Measurements from ENCODE around the gene RPTOR.

RPTOR gene

GRCh38 chr17:80781807-80782277 lies 237.2 kb downstream of the RPTOR start:
- Histone ChIP-seq H2AFZ (ENCODE audit: low read length) (no peak overlapping the region), H3K9ac (ENCODE audit: low read depth, low read length, poor library complexity) (no peak overlapping the region), H2AK5ac (ENCODE audit: low read depth, low read length) (no peak overlapping the region), H3K14ac (ENCODE audit: low read length) (peak overlapping the region; percentile 26), H3K4ac (ENCODE audit: low read length) (no peak overlapping the region), H3K27ac (replicated peaks; ENCODE audit: low read length) (no peak overlapping the region), H3K4me2 (ENCODE audit: insufficient read depth, low read length, poor library complexity, severe bottlenecking) (no peak overlapping the region), H3K36me3 (replicated peaks in 1 of 2; ENCODE audit: control insufficient read depth in 2 of 2, insufficient read depth in 2 of 2, low read length in 2 of 2) (peaks cover 0 to 3% of the 10 kb centered on the region in 2 donors), H2BK5ac (ENCODE audit: low read length) (no peak overlapping the region), H2BK120ac (ENCODE audit: low read depth, low read length) (no peak overlapping the region), H4K91ac (ENCODE audit: low read depth, low read length, poor library complexity) (peak overlapping the region; percentile 48), H3K27me3 (ENCODE audit: control insufficient read depth in 3 of 3, insufficient read depth in 3 of 3, low read depth in 1 of 3, low read length in 3 of 3) (no peaks in the 10 kb centered on the region), H3K4me1 (ENCODE audit: control insufficient read depth in 2 of 2, insufficient read depth in 1 of 2, low read depth in 1 of 2, low read length in 2 of 2) (peaks cover 8 to 17% of the 10 kb centered on the region in 2 donors), H2BK15ac (ENCODE audit: low read length) (no peak overlapping the region), H3K4me3 (ENCODE audit: low read length in 2 of 2) (no peak overlapping the region), H2BK12ac (ENCODE audit: low read length) (no peak overlapping the region), H3K9me3 (replicated peaks in 1 of 2; ENCODE audit: control insufficient read depth in 2 of 2, insufficient read depth in 1 of 2, low read depth in 1 of 2, low read length in 2 of 2) (no peaks in the 10 kb centered on the region), H3K23ac (ENCODE audit: low read depth, low read length, poor library complexity) (no peak overlapping the region), H4K8ac (ENCODE audit: low read depth, low read length) (no peak overlapping the region), H3K79me1 (ENCODE audit: low read depth, low read length) (no peaks in the 10 kb centered on the region), H3K18ac (ENCODE audit: low read length) (no peak overlapping the region)
- DNase-seq (ENCODE audit: low spot score) = no peak
- WGBS, 2 donors (ENCODE audit: extremely low coverage in 2 of 2, insufficient read length in 2 of 2, insufficient replicate concordance in 1 of 2) = no CpG with 5 or more reads among the region's 14 CpGs

- no peak overlapping the region for H3K4me3 ChIP-seq (ENCODE audit: low read length in 2 of 2)
- H3K9me3 ChIP-seq (replicated peaks in 1 of 2; ENCODE audit: control insufficient read depth in 2 of 2, insufficient read depth in 1 of 2, low read depth in 1 of 2, low read length in 2 of 2) = peaks cover 0 to 4% of the 10 kb centered on the region in 2 donors
- H3K14ac ChIP-seq (ENCODE audit: low read length) = no peak overlapping the region
- H3K23ac ChIP-seq (ENCODE audit: low read depth, low read length, poor library complexity) = no peak overlapping the region
- H2BK15ac ChIP-seq (ENCODE audit: low read length) = no peak overlapping the region
- H4K91ac ChIP-seq (ENCODE audit: low read depth, low read length, poor library complexity) = no peak overlapping the region
- no peak overlapping the region for H3K4ac ChIP-seq (ENCODE audit: low read length)
- H2BK120ac ChIP-seq (ENCODE audit: low read depth, low read length) = no peak overlapping the region
- peaks cover 8 to 17% of the 10 kb centered on the region in 2 donors for H3K4me1 ChIP-seq (ENCODE audit: control insufficient read depth in 2 of 2, insufficient read depth in 1 of 2, low read depth in 1 of 2, low read length in 2 of 2)
- H3K9ac ChIP-seq (ENCODE audit: low read depth, low read length, poor library complexity) = no peak overlapping the region
- H3K18ac ChIP-seq (ENCODE audit: low read length) = peak overlapping the region; percentile 25
- H3K36me3 ChIP-seq (replicated peaks in 1 of 2; ENCODE audit: control insufficient read depth in 2 of 2, insufficient read depth in 2 of 2, low read length in 2 of 2) = peaks cover 0 to 3% of the 10 kb centered on the region in 2 donors
- no peak overlapping the region for H2AK5ac ChIP-seq (ENCODE audit: low read depth, low read length)
- H3K4me2 ChIP-seq (ENCODE audit: insufficient read depth, low read length, poor library complexity, severe bottlenecking) = no peak overlapping the region
- no peaks in the 10 kb centered on the region for H3K27me3 ChIP-seq (ENCODE audit: control insufficient read depth in 3 of 3, insufficient read depth in 3 of 3, low read depth in 1 of 3, low read length in 3 of 3)
- no peak overlapping the region for H2BK12ac ChIP-seq (ENCODE audit: low read length)
- H3K27ac ChIP-seq (replicated peaks; ENCODE audit: low read length) = no peak overlapping the region
- DNase-seq (ENCODE audit: low spot score) = no peak
- H3K79me1 ChIP-seq (ENCODE audit: low read depth, low read length) = no peaks in the 10 kb centered on the region
- H2AFZ ChIP-seq (ENCODE audit: low read length) = no peak overlapping the region
- no CpG with 5 or more reads among the region's 16 CpGs for WGBS, 2 donors (ENCODE audit: extremely low coverage in 2 of 2, insufficient read length in 2 of 2, insufficient replicate concordance in 1 of 2)
- no peak overlapping the region for H2BK5ac ChIP-seq (ENCODE audit: low read length)
- no peak overlapping the region for H4K8ac ChIP-seq (ENCODE audit: low read depth, low read length)
Observed at GRCh38 chr17:80782536-80783427, 238.1 kb downstream of the RPTOR start.

- no peak overlapping the region for H2BK12ac ChIP-seq (ENCODE audit: low read length)
- peaks cover 0 to 3% of the 10 kb centered on the region in 2 donors for H3K36me3 ChIP-seq (replicated peaks in 1 of 2; ENCODE audit: control insufficient read depth in 2 of 2, insufficient read depth in 2 of 2, low read length in 2 of 2)
- H2AK5ac ChIP-seq (ENCODE audit: low read depth, low read length) = no peak overlapping the region
- H3K18ac ChIP-seq (ENCODE audit: low read length) = no peak overlapping the region
- no peak for DNase-seq (ENCODE audit: low spot score)
- H3K23ac ChIP-seq (ENCODE audit: low read depth, low read length, poor library complexity) = no peak overlapping the region
- H2BK120ac ChIP-seq (ENCODE audit: low read depth, low read length) = no peak overlapping the region
- no peak overlapping the region for H4K8ac ChIP-seq (ENCODE audit: low read depth, low read length)
- no peak overlapping the region for H2BK15ac ChIP-seq (ENCODE audit: low read length)
- H3K14ac ChIP-seq (ENCODE audit: low read length) = no peak overlapping the region
- H4K91ac ChIP-seq (ENCODE audit: low read depth, low read length, poor library complexity) = no peak overlapping the region
- no peak overlapping the region for H3K4me2 ChIP-seq (ENCODE audit: insufficient read depth, low read length, poor library complexity, severe bottlenecking)
- H3K79me1 ChIP-seq (ENCODE audit: low read depth, low read length) = no peaks in the 10 kb centered on the region
- no peak overlapping the region for H3K9ac ChIP-seq (ENCODE audit: low read depth, low read length, poor library complexity)
- no CpG with 5 or more reads among the region's 8 CpGs for WGBS, 2 donors (ENCODE audit: extremely low coverage in 2 of 2, insufficient read length in 2 of 2, insufficient replicate concordance in 1 of 2)
- H3K4ac ChIP-seq (ENCODE audit: low read length) = no peak overlapping the region
- no peak overlapping the region for H3K27ac ChIP-seq (replicated peaks; ENCODE audit: low read length)
- H3K4me1 ChIP-seq (ENCODE audit: control insufficient read depth in 2 of 2, insufficient read depth in 1 of 2, low read depth in 1 of 2, low read length in 2 of 2) = peaks cover 8 to 17% of the 10 kb centered on the region in 2 donors
- H3K4me3 ChIP-seq (ENCODE audit: low read length in 2 of 2) = no peak overlapping the region
- H3K9me3 ChIP-seq (replicated peaks in 1 of 2; ENCODE audit: control insufficient read depth in 2 of 2, insufficient read depth in 1 of 2, low read depth in 1 of 2, low read length in 2 of 2) = peaks cover 0 to 7% of the 10 kb centered on the region in 2 donors
- no peak overlapping the region for H2AFZ ChIP-seq (ENCODE audit: low read length)
- no peaks in the 10 kb centered on the region for H3K27me3 ChIP-seq (ENCODE audit: control insufficient read depth in 3 of 3, insufficient read depth in 3 of 3, low read depth in 1 of 3, low read length in 3 of 3)
- no peak overlapping the region for H2BK5ac ChIP-seq (ENCODE audit: low read length)
Observed at GRCh38 chr17:80783486-80783885, 238.8 kb downstream of the RPTOR start.

GRCh38 chr17:80783971-80784370 lies 239.3 kb downstream of the RPTOR start:
- Histone ChIP-seq H2AK5ac (ENCODE audit: low read depth, low read length) (no peak overlapping the region), H4K8ac (ENCODE audit: low read depth, low read length) (no peak overlapping the region), H2BK12ac (ENCODE audit: low read length) (no peak overlapping the region), H3K4me2 (ENCODE audit: insufficient read depth, low read length, poor library complexity, severe bottlenecking) (no peak overlapping the region), H3K4me3 (ENCODE audit: low read length in 2 of 2) (no peak overlapping the region), H4K91ac (ENCODE audit: low read depth, low read length, poor library complexity) (no peak overlapping the region), H3K14ac (ENCODE audit: low read length) (no peak overlapping the region), H3K27me3 (ENCODE audit: control insufficient read depth in 3 of 3, insufficient read depth in 3 of 3, low read depth in 1 of 3, low read length in 3 of 3) (no peaks in the 10 kb centered on the region), H3K36me3 (replicated peaks in 1 of 2; ENCODE audit: control insufficient read depth in 2 of 2, insufficient read depth in 2 of 2, low read length in 2 of 2) (peaks cover 0 to 3% of the 10 kb centered on the region in 2 donors), H3K9ac (ENCODE audit: low read depth, low read length, poor library complexity) (no peak overlapping the region), H3K9me3 (replicated peaks in 1 of 2; ENCODE audit: control insufficient read depth in 2 of 2, insufficient read depth in 1 of 2, low read depth in 1 of 2, low read length in 2 of 2) (peaks cover 0 to 7% of the 10 kb centered on the region in 2 donors), H2AFZ (ENCODE audit: low read length) (no peak overlapping the region), H2BK15ac (ENCODE audit: low read length) (no peak overlapping the region), H3K23ac (ENCODE audit: low read depth, low read length, poor library complexity) (no peak overlapping the region), H3K4ac (ENCODE audit: low read length) (no peak overlapping the region), H3K27ac (replicated peaks; ENCODE audit: low read length) (no peak overlapping the region), H3K79me1 (ENCODE audit: low read depth, low read length) (no peaks in the 10 kb centered on the region), H2BK5ac (ENCODE audit: low read length) (no peak overlapping the region), H3K4me1 (ENCODE audit: control insufficient read depth in 2 of 2, insufficient read depth in 1 of 2, low read depth in 1 of 2, low read length in 2 of 2) (peaks cover 8 to 17% of the 10 kb centered on the region in 2 donors), H2BK120ac (ENCODE audit: low read depth, low read length) (no peak overlapping the region), H3K18ac (ENCODE audit: low read length) (no peak overlapping the region)
- WGBS, 2 donors (ENCODE audit: extremely low coverage in 2 of 2, insufficient read length in 2 of 2, insufficient replicate concordance in 1 of 2) = no CpG with 5 or more reads among the region's 6 CpGs
- DNase-seq (ENCODE audit: low spot score) = no peak

Measured in neuronal stem cell (in vitro differentiated cells).